K562 (cell line): ENCODE results near the gene E2F7.

ENCODE experiments used
- CHD2 ChIP-seq: IDR thresholded peaks from 2 replicates; pipeline ENCODE4 v1.6.1; 2011; ENCODE audit warnings: low read depth, low read length
- ELF4 ChIP-seq: fragments of 450-650 bp; formaldehyde crosslinking; IDR thresholded peaks from 2 replicates; pipeline ENCODE4 v1.4.0; 2022; ENCODE audit warnings: missing genetic modification characterization
- ESRRA ChIP-seq: fragments of 450-650 bp; IDR thresholded peaks from 2 replicates; pipeline ENCODE4 v1.6.1; 2014; ENCODE audit warnings: low read depth, mild to moderate bottlenecking, moderate library complexity, borderline replicate concordance
- YY1 ChIP-seq, 3 experiments: IDR thresholded peaks; 2 replicates each; pipeline ENCODE4 v1.6.1; 2011; ENCODE audit warnings: low read length in 2 of 3, mild to moderate bottlenecking in 2 of 3, moderate library complexity in 2 of 3, borderline replicate concordance in 1 of 3, control low read depth in 1 of 3, low read depth in 1 of 3; ENCODE audit not compliant: insufficient read depth in 3 of 3, insufficient replicate concordance in 2 of 3, control insufficient read depth in 1 of 3, insufficient read length in 1 of 3; ENCODE audit errors: extremely low read depth in 1 of 3
- ZBTB8A ChIP-seq: fragments of 450-650 bp; IDR thresholded peaks from 2 replicates; pipeline ENCODE4 v1.6.1; 2018; ENCODE audit warnings: mild to moderate bottlenecking, moderate library complexity; ENCODE audit not compliant: partially characterized antibody
- ZNF121 ChIP-seq: sonication (generic); formaldehyde crosslinking; conservative IDR thresholded peaks from 2 replicates; pipeline ENCODE4 v1.8.0; 2022; ENCODE audit warnings: missing genetic modification reagents
- ZSCAN29 ChIP-seq: fragments of 450-650 bp; IDR thresholded peaks from 2 replicates; pipeline ENCODE4 v1.6.1; 2017

- TF ChIP-seq ESRRA (no peak), ZBTB8A (no peak), YY1 (IDR thresholded peaks at IDR 0.05; ENCODE audit: borderline replicate concordance in 1 of 3, control insufficient read depth in 1 of 3, extremely low read depth in 1 of 3, insufficient read depth in 3 of 3, insufficient read length in 1 of 3, insufficient replicate concordance in 2 of 3, low read depth in 1 of 3, low read length in 2 of 3) (no peak), CHD2 (no peak), ZSCAN29 (no peak), ELF4 (CRISPR knock-in tag) (no peak), ZNF121 (CRISPR knock-in tag) (no peak)
These were observed 33.0 kb downstream of the E2F7 start for GRCh38 chr12:77032406-77032805.
